NB4 (cell line): ENCODE results near the gene TSPAN32.

Source experiments
- DNase-seq: peaks from one replicate; pipeline ENCODE4 v3.0.0; 2010; ENCODE audit warnings: low read depth
- H3K4me3 ChIP-seq: one replicate; pipeline ENCODE4 v1.5.1; 2011; ENCODE audit warnings: mild to moderate bottlenecking, low read depth, low read length, moderate library complexity
- CTCF ChIP-seq: IDR thresholded peaks from one replicate; pipeline ENCODE4 v1.5.1; 2012; ENCODE audit warnings: low read depth, low read length
- MYC ChIP-seq: IDR thresholded peaks from 2 replicates; pipeline ENCODE4 v1.6.1; 2011; ENCODE audit warnings: low read depth, low read length
- POLR2A ChIP-seq: IDR thresholded peaks from 2 replicates; pipeline ENCODE4 v1.6.1; 2011; ENCODE audit warnings: mild to moderate bottlenecking; ENCODE audit not compliant: insufficient read length; ENCODE audit errors: extremely low read depth
- TF ChIP-seq, protein P1 (sequence below): IDR thresholded peaks from 2 replicates; pipeline ENCODE4 v1.6.1; 2011; ENCODE audit warnings: low read depth, low read length

The TSPAN32 gene

DNA sequence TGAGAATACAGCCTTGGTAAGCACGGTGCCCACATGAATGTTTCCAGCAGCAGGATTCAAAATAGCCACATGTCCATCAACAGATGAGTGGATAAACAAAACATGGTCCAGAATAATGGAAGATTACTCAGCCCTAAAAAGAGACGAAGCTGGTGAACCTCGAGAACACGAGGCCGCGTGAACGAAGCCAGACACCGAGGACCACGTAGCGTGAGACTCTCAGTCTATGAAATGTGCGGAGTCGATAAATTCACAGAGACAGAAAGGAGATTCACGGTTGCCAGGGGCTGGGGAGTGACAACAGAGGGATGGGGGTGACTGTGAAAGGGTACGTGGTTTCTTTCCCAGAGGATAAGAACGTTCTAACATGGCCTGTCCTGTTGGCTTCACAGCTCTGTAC is 28.5 kb upstream of the TSPAN32 start:
- DNase-seq = no peak
- no peak for TF ChIP-seq CTCF
- TF ChIP-seq, protein P1, sequence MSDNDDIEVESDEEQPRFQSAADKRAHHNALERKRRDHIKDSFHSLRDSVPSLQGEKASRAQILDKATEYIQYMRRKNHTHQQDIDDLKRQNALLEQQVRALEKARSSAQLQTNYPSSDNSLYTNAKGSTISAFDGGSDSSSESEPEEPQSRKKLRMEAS = no peak
- TF ChIP-seq MYC = no peak
- TF ChIP-seq POLR2A = no peak

GRCh38 chr11:2273771-2274170 is 28.0 kb upstream of the TSPAN32 start:
- TF ChIP-seq MYC (no peak), POLR2A (no peak), CTCF (no peak)
- TF ChIP-seq, protein P1 = no peak
- no peak overlapping the region for H3K4me3 ChIP-seq

More for the DNA sequence above, 28.5 kb upstream of the TSPAN32 start:
- H3K4me3 ChIP-seq = no peak overlapping the region

GRCh38 chr11:2275334-2276279 is 26.2 kb upstream of the TSPAN32 start:
- DNase-seq = no peak
- TF ChIP-seq MYC (no peak), CTCF (no peak), POLR2A (no peak)
- TF ChIP-seq, protein P1 = no peak
- H3K4me3 ChIP-seq = no peak overlapping the region

More at GRCh38 chr11:2273771-2274170, 28.0 kb upstream of the TSPAN32 start:
- DNase-seq = no peak

DNA sequence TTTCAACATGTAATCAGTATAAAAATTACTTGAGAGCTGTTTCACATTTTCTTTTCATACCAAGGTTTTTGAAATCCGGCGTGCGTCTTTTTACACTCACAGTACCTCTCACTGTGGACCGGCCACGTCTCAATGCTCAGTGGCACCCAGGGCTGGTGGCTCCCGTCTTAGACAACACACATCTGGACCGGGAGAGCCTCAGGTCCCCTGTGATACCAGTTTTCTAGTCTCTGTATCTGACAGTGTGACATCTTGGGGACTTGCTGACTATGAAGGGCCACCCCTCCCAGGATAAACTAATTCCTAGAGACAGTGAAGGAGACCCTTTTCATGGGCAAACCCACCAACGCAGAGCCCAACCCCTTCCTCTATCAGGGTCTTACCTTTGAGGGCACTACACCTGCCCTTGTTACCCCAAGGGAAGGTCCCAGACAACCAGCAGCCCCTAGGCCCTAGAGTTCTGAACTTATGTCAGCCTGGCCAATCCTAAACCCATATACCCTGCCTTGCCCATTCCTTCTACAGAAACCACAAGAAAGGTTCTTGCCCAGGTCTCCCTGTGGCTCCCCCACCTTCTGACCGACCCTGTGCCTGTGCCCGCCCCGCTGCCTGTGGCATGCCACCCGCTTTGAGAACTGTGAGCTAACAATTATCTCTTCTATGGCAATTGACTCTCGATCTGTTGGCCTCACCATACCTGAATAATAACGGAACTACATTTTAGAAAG is 25.4 kb upstream of the TSPAN32 start:
- H3K4me3 ChIP-seq = no peak overlapping the region
- DNase-seq = no peak
- TF ChIP-seq MYC = no peak
- no peak for TF ChIP-seq POLR2A
- TF ChIP-seq CTCF = no peak
- TF ChIP-seq, protein P1 = no peak

GRCh38 chr11:2277008-2277346 is 24.8 kb upstream of the TSPAN32 start:
- no peak overlapping the region for H3K4me3 ChIP-seq
- TF ChIP-seq CTCF (no peak), POLR2A (no peak), MYC (no peak)
- TF ChIP-seq, protein P1 = no peak
- DNase-seq = no peak
